GM12874 (cell line): Measurements from ENCODE around the gene CPLX3.
A peak's percentile ranks its signal among the peaks of the same experiment; 100 is the strongest.

Experiments
- TF ChIP-seq, protein P1 (sequence below): IDR thresholded peaks from 2 replicates; pipeline ENCODE4 v1.5.1; 2011; ENCODE audit warnings: low read depth, mild to moderate bottlenecking, control low read depth, low read length, moderate library complexity; ENCODE audit not compliant: insufficient read depth

Gene CPLX3

DNA sequence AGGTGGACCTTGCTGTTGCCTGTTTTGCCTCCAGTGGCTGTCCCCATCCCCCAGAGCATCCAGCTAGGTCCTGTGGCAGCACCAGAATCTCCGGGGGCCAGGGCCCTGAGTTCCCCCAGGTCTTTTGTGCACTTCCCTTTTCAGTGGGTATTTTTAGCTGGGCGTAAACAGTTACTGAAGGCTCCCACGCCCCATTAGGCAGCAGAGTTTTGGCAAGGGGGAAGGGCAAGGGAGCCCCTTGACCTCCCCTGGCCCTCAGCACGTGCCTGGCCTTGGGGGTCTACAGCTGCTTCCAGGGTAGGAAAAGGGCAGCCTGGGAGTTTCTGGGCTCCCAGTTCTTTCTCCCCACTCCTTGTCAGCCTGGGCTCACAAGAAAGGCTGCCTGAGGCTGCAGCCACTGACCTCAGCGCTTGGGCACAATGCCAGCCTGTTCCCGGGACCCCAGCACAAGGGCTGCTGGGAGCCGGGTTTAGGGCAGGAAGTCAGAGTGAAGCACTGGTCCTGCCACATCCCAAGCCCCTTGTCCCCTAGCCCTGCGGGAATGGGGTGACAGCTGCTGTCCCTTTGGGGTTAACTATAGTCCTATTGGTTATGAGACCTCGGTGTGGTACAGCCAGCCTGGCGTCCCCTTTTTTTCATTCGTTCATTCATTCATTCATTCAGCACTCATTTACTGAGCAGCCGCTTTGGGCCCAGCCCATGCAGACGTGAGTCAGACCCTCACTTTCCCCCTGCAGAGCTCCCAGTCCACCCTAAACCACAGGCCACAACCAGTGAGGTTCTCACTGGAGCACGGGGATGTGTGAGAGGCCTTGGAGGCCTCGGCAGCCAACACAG lies 36.1 kb upstream of the CPLX3 start:
- TF ChIP-seq, protein P1, sequence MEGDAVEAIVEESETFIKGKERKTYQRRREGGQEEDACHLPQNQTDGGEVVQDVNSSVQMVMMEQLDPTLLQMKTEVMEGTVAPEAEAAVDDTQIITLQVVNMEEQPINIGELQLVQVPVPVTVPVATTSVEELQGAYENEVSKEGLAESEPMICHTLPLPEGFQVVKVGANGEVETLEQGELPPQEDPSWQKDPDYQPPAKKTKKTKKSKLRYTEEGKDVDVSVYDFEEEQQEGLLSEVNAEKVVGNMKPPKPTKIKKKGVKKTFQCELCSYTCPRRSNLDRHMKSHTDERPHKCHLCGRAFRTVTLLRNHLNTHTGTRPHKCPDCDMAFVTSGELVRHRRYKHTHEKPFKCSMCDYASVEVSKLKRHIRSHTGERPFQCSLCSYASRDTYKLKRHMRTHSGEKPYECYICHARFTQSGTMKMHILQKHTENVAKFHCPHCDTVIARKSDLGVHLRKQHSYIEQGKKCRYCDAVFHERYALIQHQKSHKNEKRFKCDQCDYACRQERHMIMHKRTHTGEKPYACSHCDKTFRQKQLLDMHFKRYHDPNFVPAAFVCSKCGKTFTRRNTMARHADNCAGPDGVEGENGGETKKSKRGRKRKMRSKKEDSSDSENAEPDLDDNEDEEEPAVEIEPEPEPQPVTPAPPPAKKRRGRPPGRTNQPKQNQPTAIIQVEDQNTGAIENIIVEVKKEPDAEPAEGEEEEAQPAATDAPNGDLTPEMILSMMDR: no peak

DNA sequence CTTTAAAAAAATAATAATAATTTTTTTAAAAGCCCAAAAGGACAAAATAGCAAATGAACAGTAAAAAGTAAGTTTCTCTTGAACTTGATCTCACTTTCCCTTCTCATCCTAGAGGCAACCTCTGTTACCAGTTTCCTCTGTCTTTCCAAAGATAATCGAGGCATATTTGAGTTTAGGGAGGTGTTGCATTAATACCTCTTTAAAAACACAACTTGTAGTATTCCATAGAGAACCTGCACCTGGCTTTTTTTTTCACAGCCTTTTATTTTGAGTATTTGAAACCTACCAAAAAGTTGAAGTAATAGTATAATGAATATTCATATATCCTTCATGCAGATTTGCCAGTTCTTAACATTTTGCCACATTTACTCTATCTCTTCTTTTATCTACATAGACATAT lies 35.4 kb upstream of the CPLX3 start:
- TF ChIP-seq, protein P1: no peak

DNA sequence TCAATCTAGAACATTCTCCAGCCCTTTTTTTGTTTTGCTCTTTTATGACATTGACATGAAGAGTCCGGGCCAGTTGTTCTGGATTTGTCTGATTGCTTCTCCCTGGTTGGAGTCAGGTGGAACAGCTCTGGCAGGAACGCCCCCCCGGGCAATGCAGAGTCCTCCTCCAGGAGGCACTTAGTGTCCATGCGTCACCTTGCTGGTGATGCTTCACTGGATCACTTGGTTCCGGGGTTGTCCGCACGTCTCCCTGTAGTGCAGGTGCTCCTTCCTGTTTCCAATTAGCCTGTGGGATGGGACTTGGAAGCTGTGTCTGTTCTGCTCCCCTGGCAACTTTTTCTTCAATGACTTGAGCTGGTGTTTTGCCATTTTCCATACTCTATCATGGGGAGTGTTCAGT lies 34.8 kb upstream of the CPLX3 start:
- TF ChIP-seq, protein P1: no peak

DNA sequence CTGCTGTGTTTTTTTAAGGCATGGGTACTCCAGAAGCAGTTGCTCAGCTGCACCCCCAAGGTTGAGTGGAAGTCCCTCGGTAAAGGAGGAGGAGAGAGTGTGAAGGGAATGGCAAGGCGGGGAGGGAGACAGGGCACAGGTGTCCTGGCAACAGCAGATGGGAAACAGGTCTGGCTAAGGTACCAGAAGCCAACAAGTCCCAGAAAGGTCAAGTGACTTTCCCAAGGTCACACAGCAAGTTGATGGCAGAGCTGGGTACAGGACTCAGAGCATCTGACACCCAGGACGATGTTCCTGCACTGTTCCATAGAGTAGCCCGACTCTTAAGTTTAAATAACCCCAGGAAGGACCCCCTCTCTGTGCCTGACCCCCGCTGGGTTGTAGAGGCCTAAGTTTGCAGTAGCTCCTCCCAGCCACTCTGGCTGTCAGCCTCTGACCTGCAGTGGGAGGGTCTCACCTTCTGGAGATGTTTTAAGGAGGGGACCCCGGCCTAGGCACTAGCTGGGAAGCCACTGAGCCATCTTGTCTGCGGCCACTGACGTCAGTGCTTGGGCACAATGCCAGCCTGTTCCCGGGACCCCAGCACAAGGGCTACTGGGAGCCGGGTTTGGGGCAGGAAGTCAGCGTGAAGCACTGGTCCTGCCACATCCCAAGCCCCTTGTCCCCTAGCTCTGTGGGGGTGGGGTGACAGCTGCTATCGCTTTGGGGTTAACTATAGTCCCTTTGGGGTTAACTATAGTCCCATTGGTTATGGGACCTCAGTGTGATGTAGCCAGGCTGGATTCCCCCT lies 34.0 kb upstream of the CPLX3 start:
- TF ChIP-seq, protein P1: no peak

DNA sequence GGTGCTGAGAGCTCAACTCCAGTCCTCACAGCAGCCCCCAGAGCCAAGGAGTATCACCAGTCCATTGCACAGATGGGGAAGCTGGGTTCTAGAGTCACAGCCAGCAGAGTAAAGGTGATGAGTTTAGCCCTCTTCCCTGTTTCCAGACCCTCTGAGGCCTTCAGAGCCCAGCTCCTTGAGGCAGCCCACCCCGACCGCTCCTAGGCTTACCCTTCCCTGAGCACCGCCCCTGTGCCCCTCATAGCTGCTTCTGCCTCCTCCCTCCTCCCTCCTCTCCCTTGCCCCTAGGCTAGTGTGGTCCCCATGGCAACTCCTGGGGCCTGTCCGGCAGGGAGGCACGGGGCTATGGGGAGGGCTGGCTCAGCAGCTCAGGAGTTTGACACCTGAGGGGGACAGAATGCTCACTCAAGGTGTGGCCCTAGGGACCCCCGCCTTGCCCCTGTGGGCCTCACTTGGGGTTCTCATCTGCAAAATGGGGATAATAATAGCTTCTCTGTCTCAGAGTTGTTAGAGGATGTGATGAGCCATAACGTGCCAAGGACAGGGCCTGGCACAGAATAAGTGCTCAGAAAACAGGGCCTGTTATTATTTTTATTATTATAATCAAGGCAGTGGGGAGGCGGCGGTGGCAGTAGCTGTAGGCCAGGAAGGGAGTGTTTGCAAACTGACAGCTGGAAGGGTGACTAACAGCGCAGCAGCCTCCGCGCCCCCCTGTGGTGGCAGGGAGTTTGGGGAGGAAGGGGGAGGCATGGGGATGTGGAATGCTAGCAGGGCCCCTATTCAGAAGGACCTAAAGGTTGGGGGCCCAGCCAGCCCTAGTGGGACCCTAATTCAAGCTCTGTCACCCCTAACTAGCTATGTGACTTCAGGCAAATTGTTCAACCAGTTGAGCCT lies 33.0 kb upstream of the CPLX3 start:
- TF ChIP-seq, protein P1: peak; percentile 74

DNA sequence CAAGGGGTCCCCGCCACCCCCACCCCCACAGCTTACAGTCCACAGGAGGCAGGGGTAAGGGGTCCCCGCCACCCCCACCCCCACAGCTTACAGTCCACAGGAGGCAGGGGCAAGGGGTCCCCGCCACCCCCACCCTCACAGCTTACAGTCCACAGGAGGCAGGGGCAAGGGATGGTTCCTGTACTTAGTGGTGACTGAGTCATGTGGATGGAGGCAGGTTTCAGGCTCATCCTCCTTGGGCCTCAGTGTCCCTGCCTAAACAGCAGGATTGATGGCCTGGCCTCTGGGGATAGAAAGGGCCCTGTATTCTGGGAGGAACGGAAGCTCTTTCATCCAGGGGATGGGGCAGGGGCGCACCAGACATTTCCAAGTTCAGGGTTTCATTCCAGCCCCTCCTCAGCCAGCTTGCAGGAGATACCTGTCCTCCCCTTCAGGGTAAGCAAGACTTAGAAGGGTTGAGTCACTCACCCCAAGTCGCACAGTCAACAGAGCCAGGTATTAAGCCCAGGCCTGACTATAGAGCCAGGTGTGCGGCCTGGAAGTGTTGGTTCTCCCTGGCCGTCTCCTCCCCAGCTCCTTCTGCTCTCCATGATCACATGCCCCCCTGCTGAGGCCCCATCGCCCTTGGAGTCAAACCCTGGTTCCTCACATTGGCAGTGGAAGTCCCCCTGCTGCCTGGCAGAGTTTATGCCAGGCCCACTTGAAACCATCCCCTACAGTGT lies 32.0 kb upstream of the CPLX3 start:
- TF ChIP-seq, protein P1: no peak
